ENCODE data around the gene WDFY3. TPM values are rescaled to one million over a fixed set of nuclear protein-coding genes. Genes with fewer than 3 reads are reported as not detected.
"Not testable (repeated sequence)": the region's sequence is repeated elsewhere in the genome, so short reads cannot be mapped to it uniquely, and the experiment has no call there.

The WDFY3 gene
- polyA plus RNA-seq, 1 donor (not counting 4 experiments of a cell fraction or from before 2014, with no cell fraction given): 28.5 TPM

DNA sequence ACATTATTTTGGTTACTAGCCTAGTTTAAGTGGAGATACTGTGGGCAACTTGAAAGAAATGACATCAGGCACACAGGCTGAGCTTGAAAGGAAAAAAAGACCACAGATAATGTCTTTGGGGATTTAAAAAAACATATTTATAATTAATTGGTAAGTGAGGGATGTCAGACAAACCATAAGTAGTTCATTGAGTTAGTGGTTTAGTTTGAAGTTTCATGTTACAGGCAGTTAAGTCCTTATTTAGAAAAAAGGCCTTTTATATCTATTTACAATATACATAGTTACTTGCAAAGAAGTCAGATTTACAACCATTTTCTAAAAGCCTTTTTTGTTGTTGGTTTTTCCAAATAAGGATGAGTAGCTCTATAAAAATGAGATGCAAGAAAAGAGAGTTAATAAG lies 294.3 kb downstream of the WDFY3 start:
- no peaks in the 10 kb centered on the region for H3K9me3 ChIP-seq (ENCODE audit: control insufficient read depth, low read depth, low read length)
- no peak overlapping the region for H2AFZ ChIP-seq (ENCODE audit: control insufficient read depth, low read length)
- no peak for DNase-seq (ENCODE audit: low read depth, low spot score)
- dilution Hi-C loops (cut with MboI; ENCODE audit: extremely low pct_ligation_motif_present, low sequenced_read_pairs): no loop called here
- H4K20me1 ChIP-seq (ENCODE audit: control insufficient read depth, extremely low read depth, insufficient read depth, low read length): no peaks in the 10 kb centered on the region
- H3K9ac ChIP-seq (ENCODE audit: control insufficient read depth, extremely low read depth, insufficient read depth, low read length): no peak overlapping the region
- no peak for FAIRE-seq
- no peak overlapping the region for H3K27ac ChIP-seq (ENCODE audit: control insufficient read depth, insufficient read depth, low read length)
- H3K9me1 ChIP-seq (ENCODE audit: control insufficient read depth, extremely low read depth, insufficient read depth, low read length): no peaks in the 10 kb centered on the region
- H3K27me3 ChIP-seq (ENCODE audit: control insufficient read depth, extremely low read depth, insufficient read depth, low read length): no peaks in the 10 kb centered on the region
- H3K4me1 ChIP-seq (ENCODE audit: control insufficient read depth, extremely low read depth, insufficient read depth, low read length): peaks cover 15% of the 10 kb centered on the region
- H3K4me3 ChIP-seq (ENCODE audit: control insufficient read depth in 2 of 3, extremely low read depth in 1 of 3, insufficient read depth in 2 of 3, low read depth in 1 of 3, low read length in 3 of 3): no peak overlapping the region
- no peak overlapping the region for H3K4me2 ChIP-seq (ENCODE audit: control insufficient read depth, extremely low read depth, insufficient read depth, low read depth, low read length)
- peaks cover 14 to 15% of the 10 kb centered on the region in 2 experiments for H3K36me3 ChIP-seq (ENCODE audit: control insufficient read depth in 2 of 2, extremely low read depth in 1 of 2, insufficient read depth in 2 of 2, low read length in 2 of 2)
- no peak for TF ChIP-seq EZH2 (IDR thresholded peaks at IDR 0.05; ENCODE audit: low read length)
- TF ChIP-seq, protein P1, sequence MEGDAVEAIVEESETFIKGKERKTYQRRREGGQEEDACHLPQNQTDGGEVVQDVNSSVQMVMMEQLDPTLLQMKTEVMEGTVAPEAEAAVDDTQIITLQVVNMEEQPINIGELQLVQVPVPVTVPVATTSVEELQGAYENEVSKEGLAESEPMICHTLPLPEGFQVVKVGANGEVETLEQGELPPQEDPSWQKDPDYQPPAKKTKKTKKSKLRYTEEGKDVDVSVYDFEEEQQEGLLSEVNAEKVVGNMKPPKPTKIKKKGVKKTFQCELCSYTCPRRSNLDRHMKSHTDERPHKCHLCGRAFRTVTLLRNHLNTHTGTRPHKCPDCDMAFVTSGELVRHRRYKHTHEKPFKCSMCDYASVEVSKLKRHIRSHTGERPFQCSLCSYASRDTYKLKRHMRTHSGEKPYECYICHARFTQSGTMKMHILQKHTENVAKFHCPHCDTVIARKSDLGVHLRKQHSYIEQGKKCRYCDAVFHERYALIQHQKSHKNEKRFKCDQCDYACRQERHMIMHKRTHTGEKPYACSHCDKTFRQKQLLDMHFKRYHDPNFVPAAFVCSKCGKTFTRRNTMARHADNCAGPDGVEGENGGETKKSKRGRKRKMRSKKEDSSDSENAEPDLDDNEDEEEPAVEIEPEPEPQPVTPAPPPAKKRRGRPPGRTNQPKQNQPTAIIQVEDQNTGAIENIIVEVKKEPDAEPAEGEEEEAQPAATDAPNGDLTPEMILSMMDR (optimal IDR thresholded peaks at IDR 0.05 in 1 of 3, IDR thresholded peaks at IDR 0.05 in 1 of 3, conservative IDR thresholded peaks at IDR 0.05 in 1 of 3; ENCODE audit: extremely low read depth in 1 of 3, insufficient read depth in 2 of 3, low read length in 3 of 3): no peak
- H3K79me2 ChIP-seq (ENCODE audit: control insufficient read depth, insufficient read depth, low read length): no peaks in the 10 kb centered on the region

DNA sequence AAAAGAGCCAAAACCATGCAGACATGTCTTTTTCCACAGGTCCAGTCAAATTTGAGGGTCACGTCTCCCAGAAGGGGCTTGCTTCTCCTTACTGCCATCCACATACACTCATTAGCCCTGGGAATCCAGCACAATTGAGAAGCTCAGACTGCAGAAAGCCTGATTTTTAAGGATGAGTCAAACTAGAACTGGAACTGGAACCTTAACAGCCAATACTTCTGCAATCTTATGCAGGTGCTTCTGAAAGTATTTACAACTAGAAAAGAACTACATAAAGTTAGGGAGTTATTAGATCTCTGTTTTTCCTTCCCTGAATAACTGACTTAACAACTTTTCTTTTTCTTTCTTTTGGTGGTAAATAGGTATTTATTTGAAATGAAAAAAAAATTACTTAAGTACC lies 297.3 kb downstream of the WDFY3 start:
- no peak overlapping the region for H3K27ac ChIP-seq (ENCODE audit: control insufficient read depth, insufficient read depth, low read length)
- no peaks in the 10 kb centered on the region for H4K20me1 ChIP-seq (ENCODE audit: control insufficient read depth, extremely low read depth, insufficient read depth, low read length)
- H2AFZ ChIP-seq (ENCODE audit: control insufficient read depth, low read length): no peak overlapping the region
- dilution Hi-C loops (cut with MboI; ENCODE audit: extremely low pct_ligation_motif_present, low sequenced_read_pairs): no loop called here
- no peak overlapping the region for H3K4me3 ChIP-seq (ENCODE audit: control insufficient read depth in 2 of 3, extremely low read depth in 1 of 3, insufficient read depth in 2 of 3, low read depth in 1 of 3, low read length in 3 of 3)
- no peaks in the 10 kb centered on the region for H3K9me3 ChIP-seq (ENCODE audit: control insufficient read depth, low read depth, low read length)
- FAIRE-seq: no peak
- H3K9ac ChIP-seq (ENCODE audit: control insufficient read depth, extremely low read depth, insufficient read depth, low read length): no peak overlapping the region
- TF ChIP-seq EZH2 (IDR thresholded peaks at IDR 0.05; ENCODE audit: low read length): no peak
- no peak for DNase-seq (ENCODE audit: low read depth, low spot score)
- peaks cover 15% of the 10 kb centered on the region for H3K4me1 ChIP-seq (ENCODE audit: control insufficient read depth, extremely low read depth, insufficient read depth, low read length)
- no peak overlapping the region for H3K4me2 ChIP-seq (ENCODE audit: control insufficient read depth, extremely low read depth, insufficient read depth, low read depth, low read length)
- no peaks in the 10 kb centered on the region for H3K27me3 ChIP-seq (ENCODE audit: control insufficient read depth, extremely low read depth, insufficient read depth, low read length)
- H3K36me3 ChIP-seq (ENCODE audit: control insufficient read depth in 2 of 2, extremely low read depth in 1 of 2, insufficient read depth in 2 of 2, low read length in 2 of 2): peaks cover 5 to 10% of the 10 kb centered on the region in 2 experiments
- H3K79me2 ChIP-seq (ENCODE audit: control insufficient read depth, insufficient read depth, low read length): no peaks in the 10 kb centered on the region
- H3K9me1 ChIP-seq (ENCODE audit: control insufficient read depth, extremely low read depth, insufficient read depth, low read length): no peaks in the 10 kb centered on the region

DNA sequence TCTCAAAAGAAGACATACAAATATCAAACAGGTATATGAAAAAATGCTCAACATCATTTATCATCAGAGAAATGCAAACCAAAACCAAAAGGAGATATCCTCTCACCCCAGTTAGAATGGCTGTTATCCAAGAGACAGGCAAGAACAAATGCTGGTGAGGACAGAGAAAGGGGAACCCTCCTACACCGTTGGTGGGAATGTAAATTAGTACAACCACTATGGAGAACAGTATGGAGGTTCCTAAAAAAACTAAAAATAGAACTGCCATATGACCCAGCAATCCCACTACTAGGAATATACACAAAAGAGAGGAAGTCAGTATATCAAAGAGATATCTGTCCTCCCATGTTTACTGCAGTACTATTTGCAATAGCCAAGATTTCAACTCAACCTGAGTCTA lies 300.1 kb downstream of the WDFY3 start:
- H3K4me3 ChIP-seq (ENCODE audit: control insufficient read depth in 2 of 3, extremely low read depth in 1 of 3, insufficient read depth in 2 of 3, low read depth in 1 of 3, low read length in 3 of 3): no peak overlapping the region
- FAIRE-seq (no peak), DNase-seq (ENCODE audit: low read depth, low spot score) (no peak)
- H3K9me3 ChIP-seq (ENCODE audit: control insufficient read depth, low read depth, low read length): no peaks in the 10 kb centered on the region
- H3K9ac ChIP-seq (ENCODE audit: control insufficient read depth, extremely low read depth, insufficient read depth, low read length): no peak overlapping the region
- no peaks in the 10 kb centered on the region for H3K27me3 ChIP-seq (ENCODE audit: control insufficient read depth, extremely low read depth, insufficient read depth, low read length)
- peaks cover 0 to 4% of the 10 kb centered on the region in 2 experiments for H3K36me3 ChIP-seq (ENCODE audit: control insufficient read depth in 2 of 2, extremely low read depth in 1 of 2, insufficient read depth in 2 of 2, low read length in 2 of 2)
- dilution Hi-C loops (cut with MboI; ENCODE audit: extremely low pct_ligation_motif_present, low sequenced_read_pairs): no loop called here
- no peaks in the 10 kb centered on the region for H4K20me1 ChIP-seq (ENCODE audit: control insufficient read depth, extremely low read depth, insufficient read depth, low read length)
- no peak overlapping the region for H2AFZ ChIP-seq (ENCODE audit: control insufficient read depth, low read length)
- no peaks in the 10 kb centered on the region for H3K79me2 ChIP-seq (ENCODE audit: control insufficient read depth, insufficient read depth, low read length)
- no peaks in the 10 kb centered on the region for H3K4me1 ChIP-seq (ENCODE audit: control insufficient read depth, extremely low read depth, insufficient read depth, low read length)
- H3K9me1 ChIP-seq (ENCODE audit: control insufficient read depth, extremely low read depth, insufficient read depth, low read length): no peaks in the 10 kb centered on the region
- TF ChIP-seq, protein P1 (optimal IDR thresholded peaks at IDR 0.05 in 1 of 3, IDR thresholded peaks at IDR 0.05 in 1 of 3, conservative IDR thresholded peaks at IDR 0.05 in 1 of 3; ENCODE audit: extremely low read depth in 1 of 3, insufficient read depth in 2 of 3, low read length in 3 of 3): no peak
- TF ChIP-seq EZH2 (IDR thresholded peaks at IDR 0.05; ENCODE audit: low read length): no peak
- H3K4me2 ChIP-seq (ENCODE audit: control insufficient read depth, extremely low read depth, insufficient read depth, low read depth, low read length): no peak overlapping the region
- no peak overlapping the region for H3K27ac ChIP-seq (ENCODE audit: control insufficient read depth, insufficient read depth, low read length)

DNA sequence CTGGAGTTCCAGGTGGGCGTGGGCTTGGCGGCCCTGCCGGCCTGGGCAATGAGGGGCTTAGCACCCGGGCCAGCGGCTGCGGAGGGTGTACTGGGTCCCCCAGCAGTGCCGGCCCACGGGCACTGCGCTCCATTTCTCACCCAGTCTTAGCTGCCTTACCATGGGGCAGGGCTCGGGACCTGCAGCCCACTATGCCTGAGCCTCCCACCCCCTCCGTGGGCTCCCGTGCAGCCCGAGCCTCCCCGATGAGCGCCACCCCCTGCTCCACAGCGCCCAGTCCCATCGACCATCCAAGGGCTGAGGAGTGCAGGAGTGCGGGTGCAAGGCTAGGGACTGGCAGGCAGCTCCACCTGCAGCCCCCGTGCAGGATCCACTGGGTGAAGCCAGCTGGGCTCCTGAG lies 301.7 kb downstream of the WDFY3 start:
- dilution Hi-C loops (cut with MboI; ENCODE audit: extremely low pct_ligation_motif_present, low sequenced_read_pairs); H3K9ac ChIP-seq (ENCODE audit: control insufficient read depth, extremely low read depth, insufficient read depth, low read length); H3K27me3 ChIP-seq (ENCODE audit: control insufficient read depth, extremely low read depth, insufficient read depth, low read length); FAIRE-seq; H3K27ac ChIP-seq (ENCODE audit: control insufficient read depth, insufficient read depth, low read length); H3K4me1 ChIP-seq (ENCODE audit: control insufficient read depth, extremely low read depth, insufficient read depth, low read length); H3K4me2 ChIP-seq (ENCODE audit: control insufficient read depth, extremely low read depth, insufficient read depth, low read depth, low read length); H3K9me1 ChIP-seq (ENCODE audit: control insufficient read depth, extremely low read depth, insufficient read depth, low read length); DNase-seq (ENCODE audit: low read depth, low spot score); H3K9me3 ChIP-seq (ENCODE audit: control insufficient read depth, low read depth, low read length); H3K4me3 ChIP-seq (ENCODE audit: control insufficient read depth in 2 of 3, extremely low read depth in 1 of 3, insufficient read depth in 2 of 3, low read depth in 1 of 3, low read length in 3 of 3); H4K20me1 ChIP-seq (ENCODE audit: control insufficient read depth, extremely low read depth, insufficient read depth, low read length); H3K79me2 ChIP-seq (ENCODE audit: control insufficient read depth, insufficient read depth, low read length); H3K36me3 ChIP-seq (ENCODE audit: control insufficient read depth in 2 of 2, extremely low read depth in 1 of 2, insufficient read depth in 2 of 2, low read length in 2 of 2); H2AFZ ChIP-seq (ENCODE audit: control insufficient read depth, low read length): not testable (repeated sequence)
